ENCODE results near the gene FGFR2.

Gene FGFR2

DNA sequence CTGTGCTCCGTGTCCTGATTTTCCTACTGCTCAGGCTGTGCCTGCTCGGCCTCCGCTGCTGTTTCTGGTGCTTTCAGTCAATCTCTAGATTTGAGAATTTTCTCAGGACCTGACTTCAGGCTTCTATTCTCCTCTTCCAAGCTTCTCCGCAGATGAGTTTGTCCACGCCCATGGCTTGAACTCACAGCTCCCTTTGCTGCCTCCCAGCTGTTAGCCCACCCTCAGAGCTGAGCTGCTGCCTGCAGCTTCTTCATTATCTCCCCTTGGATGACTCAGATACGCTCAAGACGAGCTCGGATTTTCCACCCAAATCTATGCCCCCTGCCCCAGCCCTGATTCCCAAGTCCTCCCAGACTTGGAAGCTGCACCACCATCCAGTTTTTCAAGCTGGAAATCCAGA, 104.7 kb downstream of the FGFR2 start:
- DNase-seq (ENCODE audit: low spot score) = no peak

GRCh38 chr10:121490871-121491519, 107.2 kb downstream of the FGFR2 start:
- no peak for DNase-seq (ENCODE audit: low spot score)

GRCh38 chr10:121485436-121486139, 112.7 kb downstream of the FGFR2 start:
- no peak for DNase-seq (ENCODE audit: low spot score)

- no peak for DNase-seq (ENCODE audit: low spot score)
Measured at GRCh38 chr10:121484816-121485215, 113.4 kb downstream of the FGFR2 start.

DNA sequence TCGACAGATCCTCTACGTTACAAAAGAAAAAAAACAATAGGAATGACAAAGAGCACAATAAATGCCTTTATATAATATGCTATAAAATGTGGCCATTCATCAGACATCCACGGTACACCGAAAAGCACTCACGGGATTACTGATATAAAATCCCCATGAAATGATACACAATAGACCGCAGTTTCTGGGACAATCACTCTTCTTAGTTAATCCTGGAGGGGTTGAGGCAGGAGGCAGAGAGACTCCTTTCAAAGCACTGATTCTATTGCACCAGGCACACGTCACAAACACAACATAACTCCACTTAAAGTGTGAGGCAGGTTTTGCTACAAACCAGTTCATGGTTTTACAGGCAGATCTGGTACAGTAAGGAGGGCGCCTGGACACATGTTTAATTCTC, 113.8 kb downstream of the FGFR2 start:
- no peak for DNase-seq (ENCODE audit: low spot score)

GRCh38 chr10:121481180-121481579, 117.1 kb downstream of the FGFR2 start:
- DNase-seq (ENCODE audit: low spot score) = no peak

- no peak for DNase-seq (ENCODE audit: low spot score)
Measured at GRCh38 chr10:121478556-121478955, 119.7 kb downstream of the FGFR2 start.

DNA sequence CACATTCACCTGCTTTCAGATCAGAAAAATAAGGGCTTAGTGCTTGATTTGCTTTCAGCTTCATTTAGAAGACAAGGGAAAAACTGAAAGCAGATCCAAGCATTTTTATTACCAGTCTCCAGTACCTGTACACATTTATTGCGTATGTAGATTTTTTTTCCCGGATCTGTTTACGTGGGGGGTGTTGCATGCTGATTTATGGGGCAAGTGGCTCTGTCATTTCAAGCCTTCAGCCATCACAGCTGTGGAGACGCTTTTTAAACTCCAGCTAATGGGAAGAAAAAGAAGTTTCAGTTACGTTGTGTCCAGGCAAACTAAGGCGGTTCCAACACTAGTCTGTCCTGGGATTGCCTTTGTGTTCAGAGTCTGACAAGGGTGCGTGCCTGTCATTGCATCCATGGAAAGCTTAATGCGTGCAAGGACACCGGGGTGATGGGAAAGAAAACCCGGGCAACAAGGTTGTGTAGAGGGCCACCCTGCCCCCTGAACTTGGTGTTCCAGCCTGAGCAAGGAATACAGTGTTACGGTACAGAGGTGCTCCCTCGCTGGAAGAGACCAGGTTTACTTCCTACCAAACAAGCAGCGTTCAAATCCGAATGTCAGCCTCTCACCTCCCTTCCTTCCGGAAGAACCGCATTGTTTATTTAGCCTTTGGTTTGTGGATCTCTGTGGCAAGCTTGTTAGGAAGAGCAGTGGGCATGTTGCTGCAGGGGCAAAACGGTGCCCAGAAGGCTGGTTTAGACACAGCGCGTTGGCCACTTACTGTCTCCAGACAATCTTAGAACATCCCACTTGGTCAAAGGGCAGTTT, 128.2 kb downstream of the FGFR2 start:
- no peak for DNase-seq (ENCODE audit: low spot score)

DNA sequence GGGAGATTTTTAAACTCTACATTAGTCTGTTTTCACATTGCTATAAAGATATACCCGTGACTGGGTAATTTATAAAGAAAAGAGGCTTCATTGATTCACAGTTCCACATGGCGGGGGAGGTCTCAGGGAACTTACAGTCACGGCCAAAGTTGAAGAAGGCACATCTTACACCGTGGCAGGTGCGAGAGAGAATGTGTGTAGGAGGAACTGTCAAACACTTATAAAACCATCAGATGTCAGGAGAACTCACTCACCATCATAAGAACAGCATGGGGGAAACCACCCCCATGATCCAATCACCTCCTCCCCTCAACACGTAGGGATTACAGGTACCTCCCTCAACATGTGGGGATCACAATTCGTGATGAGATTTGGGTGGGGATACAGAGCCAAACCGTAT, 129.5 kb downstream of the FGFR2 start:
- no peak for DNase-seq (ENCODE audit: low spot score)

GRCh38 chr10:121466424-121466823, 131.8 kb downstream of the FGFR2 start:
- DNase-seq (ENCODE audit: low spot score) = no peak

DNA sequence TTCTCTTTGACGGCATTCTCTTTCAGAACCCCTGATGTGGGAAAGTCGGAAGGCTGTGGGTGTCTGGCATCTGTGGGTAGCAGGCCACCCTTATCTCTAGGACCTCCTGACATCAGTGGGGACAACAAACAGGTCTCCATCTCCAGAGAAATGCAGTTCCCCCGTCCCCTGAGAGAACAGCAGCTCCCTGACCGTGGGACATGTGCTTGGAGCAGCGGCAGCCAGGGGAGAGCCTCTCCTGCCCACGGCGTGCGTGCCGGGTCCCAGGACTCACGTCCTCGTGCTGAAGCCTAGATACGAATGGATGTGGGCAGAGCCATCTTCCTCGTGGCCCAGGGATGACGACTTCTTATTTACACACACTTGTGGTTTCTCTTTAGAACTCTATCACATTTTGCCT, 133.0 kb downstream of the FGFR2 start:
- DNase-seq (ENCODE audit: low spot score) = no peak

GRCh38 chr10:121464517-121464916, 133.7 kb downstream of the FGFR2 start:
- no peak for DNase-seq (ENCODE audit: low spot score)

- DNase-seq (ENCODE audit: low spot score) = no peak
Measured at GRCh38 chr10:121462955-121463354, 135.3 kb downstream of the FGFR2 start.

DNA sequence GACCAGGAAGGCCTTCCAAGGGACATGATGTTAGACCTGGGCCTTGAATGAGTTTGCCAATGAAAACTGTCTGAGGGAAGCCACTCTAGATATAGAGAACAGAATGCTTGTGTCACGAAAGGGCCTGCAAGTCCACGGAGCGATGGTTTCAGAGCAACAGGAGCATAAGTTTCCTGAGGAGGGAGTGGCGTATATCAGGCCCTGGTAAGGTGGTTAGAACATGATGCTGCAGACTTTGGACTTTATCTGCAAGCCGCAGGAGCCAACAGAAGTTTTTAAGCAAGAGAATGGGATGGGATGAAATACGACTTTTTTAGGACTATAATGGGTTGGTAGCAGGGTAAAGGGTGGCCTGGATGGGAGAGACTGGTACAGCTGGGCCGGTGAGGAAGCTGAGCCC, 136.0 kb downstream of the FGFR2 start:
- DNase-seq (ENCODE audit: low spot score) = no peak

DNA sequence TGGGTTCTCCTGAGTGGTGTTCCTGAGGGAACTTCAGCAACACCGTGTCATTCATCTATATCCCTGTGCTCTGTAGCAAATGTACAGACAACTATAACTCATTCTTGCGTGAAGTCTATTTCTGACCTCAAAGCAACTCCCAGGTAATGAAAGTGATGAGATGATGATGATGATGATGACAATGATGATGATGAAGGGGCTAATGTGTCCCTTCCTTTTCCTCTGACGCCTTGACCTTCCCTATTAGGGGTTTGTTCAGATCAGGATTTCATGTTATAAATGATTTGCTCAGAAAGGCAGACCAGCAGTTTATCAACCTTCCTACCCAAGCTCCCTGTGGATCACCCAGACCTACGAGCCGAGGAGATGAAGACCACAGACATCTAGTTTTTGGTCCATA, 136.9 kb downstream of the FGFR2 start:
- DNase-seq (ENCODE audit: low spot score) = no peak

DNA sequence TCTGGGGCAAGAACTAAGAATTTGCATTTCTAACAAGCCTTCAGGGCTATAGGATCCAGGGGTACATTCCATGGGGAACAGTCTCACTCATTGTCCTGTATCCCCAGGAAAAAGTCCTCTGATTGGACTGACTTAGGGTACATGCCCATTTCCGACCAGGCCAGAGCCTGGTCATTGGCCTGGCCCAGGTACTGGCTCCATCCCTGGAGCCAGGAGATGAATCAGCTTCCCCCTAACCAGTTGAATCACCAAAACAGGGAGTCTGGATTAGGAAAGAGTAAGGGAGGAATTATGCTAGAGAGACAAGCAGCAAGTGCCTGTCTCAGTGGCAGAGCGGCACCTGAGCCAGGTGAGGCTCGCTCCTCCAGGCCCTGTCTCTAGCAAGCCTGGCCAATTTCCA, 137.5 kb downstream of the FGFR2 start:
- DNase-seq (ENCODE audit: low spot score) = no peak

DNA sequence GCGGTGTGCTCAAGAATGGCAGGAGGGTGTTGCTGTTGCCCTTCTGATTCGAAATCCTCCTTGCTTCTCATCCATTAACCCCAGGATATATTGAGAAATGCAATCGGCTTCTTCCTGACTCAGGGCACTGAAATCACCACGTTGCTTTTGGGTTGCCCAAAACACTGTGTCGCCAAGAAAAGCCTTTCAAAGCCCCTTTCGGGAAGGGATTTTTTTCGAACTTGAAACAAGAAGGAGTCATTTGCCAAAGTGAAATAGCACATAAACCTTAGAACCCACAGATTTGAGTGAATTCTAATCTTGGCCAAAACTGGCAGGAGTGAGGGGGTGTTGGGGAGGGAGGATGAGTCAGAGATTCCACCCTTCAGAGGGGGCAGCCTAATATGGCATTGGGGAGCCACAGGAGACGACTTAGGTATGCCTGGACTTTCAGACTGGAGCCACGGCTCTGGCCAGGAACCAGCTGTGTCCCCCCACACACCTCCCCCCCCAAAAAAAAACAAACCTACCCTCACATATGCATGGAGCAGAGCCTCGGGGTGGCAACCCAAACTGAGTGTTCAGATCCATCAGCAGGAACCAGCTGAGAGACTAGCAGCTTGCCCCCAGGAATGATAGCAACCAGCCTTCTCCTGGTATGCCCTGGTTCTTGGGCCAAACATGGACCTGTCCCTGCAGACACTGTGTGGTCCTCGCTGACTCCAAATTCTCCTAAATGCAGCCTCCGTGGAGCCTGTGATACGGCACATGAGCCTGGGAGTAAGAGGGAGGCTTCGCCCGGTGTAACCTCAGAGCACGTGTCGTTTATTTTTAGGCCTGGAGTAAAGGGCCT, 138.4 kb downstream of the FGFR2 start:
- no peak for DNase-seq (ENCODE audit: low spot score)

DNA sequence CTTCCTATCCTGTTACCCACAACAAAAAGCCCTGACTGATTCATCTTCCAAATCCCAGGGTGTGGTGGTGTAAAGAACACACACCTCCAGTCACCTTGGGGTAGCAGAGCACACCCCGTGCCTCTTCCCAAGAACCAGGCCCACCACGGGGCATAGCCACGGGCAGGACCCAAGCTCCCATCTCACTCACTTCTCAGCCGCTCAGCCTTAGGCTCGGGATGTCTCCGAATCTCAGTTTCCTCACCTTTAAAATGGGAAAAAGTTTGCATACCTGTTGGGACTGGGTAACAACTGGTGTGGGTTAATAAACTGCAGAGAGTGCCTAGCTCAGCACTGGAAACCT, 139.0 kb downstream of the FGFR2 start:
- no peak for DNase-seq (ENCODE audit: low spot score)

GRCh38 chr10:121457729-121458128, 140.5 kb downstream of the FGFR2 start:
- no peak for DNase-seq (ENCODE audit: low spot score)

- no peak for DNase-seq (ENCODE audit: low spot score)
Measured at GRCh38 chr10:121455377-121455776, 142.9 kb downstream of the FGFR2 start.

GRCh38 chr10:121454781-121455180, 143.5 kb downstream of the FGFR2 start:
- DNase-seq (ENCODE audit: low spot score) = no peak

DNA sequence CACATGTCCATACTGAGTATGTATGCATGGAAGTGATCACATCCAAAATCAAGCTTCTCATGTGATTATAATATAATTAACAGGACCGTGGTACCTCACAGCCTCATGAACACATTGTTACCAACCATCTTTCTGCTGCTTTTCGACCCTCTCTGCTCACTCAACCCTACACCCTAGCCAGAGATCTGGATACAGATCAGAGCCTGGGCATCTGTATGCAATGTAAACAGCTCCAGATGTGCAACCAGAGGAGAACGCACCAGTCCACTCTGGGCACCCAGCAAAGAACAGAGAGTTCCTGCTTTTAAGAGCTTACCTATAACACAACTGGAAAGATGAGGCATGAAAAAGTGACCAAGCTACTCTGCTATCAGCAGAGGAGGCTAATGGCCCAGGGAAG, 145.1 kb downstream of the FGFR2 start:
- no peak for DNase-seq (ENCODE audit: low spot score)

Data from CD4-positive, alpha-beta T cell treated with Interleukin-6 at 100 ng/mL for 8 hours (primary cell).